H9 (cell line): ENCODE data around the gene CTDSPL. TPM values are rescaled to one million over a fixed set of nuclear protein-coding genes. Genes with fewer than 3 reads are reported as not detected.

Experiments
- DNase-seq: peaks from one replicate; pipeline ENCODE4 v3.0.0-alpha.2; 2017
- H2AFZ ChIP-seq: one replicate; pipeline ENCODE4 v1.6.1; 2013; ENCODE audit warnings: mild to moderate bottlenecking, low read length, control low read depth, moderate library complexity
- H2AK5ac ChIP-seq: 2 replicates; pipeline ENCODE4 v1.6.1; 2013; ENCODE audit warnings: low read length, control low read depth, mixed read lengths; ENCODE audit not compliant: insufficient read length
- H2BK120ac ChIP-seq: one replicate; pipeline ENCODE4 v1.6.1; 2013; ENCODE audit warnings: low read depth, mild to moderate bottlenecking, low read length, control low read depth, inconsistent platforms; ENCODE audit not compliant: poor library complexity, severe bottlenecking
- H2BK12ac ChIP-seq: 2 replicates; pipeline ENCODE4 v1.6.1; 2013; ENCODE audit warnings: low read length, control low read depth, mixed read lengths, low read depth; ENCODE audit not compliant: insufficient read length
- H2BK15ac ChIP-seq: 2 replicates; pipeline ENCODE4 v1.6.1; 2013; ENCODE audit warnings: low read depth, low read length, control low read depth
- H2BK20ac ChIP-seq: one replicate; pipeline ENCODE4 v1.6.1; 2013; ENCODE audit warnings: low read depth, mild to moderate bottlenecking, low read length, control low read depth, inconsistent platforms; ENCODE audit not compliant: poor library complexity, severe bottlenecking
- H2BK5ac ChIP-seq: 2 replicates; pipeline ENCODE4 v1.6.1; 2013; ENCODE audit warnings: low read length, control low read depth, mixed read lengths; ENCODE audit not compliant: insufficient read length
- H3K14ac ChIP-seq: 2 replicates; pipeline ENCODE4 v1.6.1; 2013; ENCODE audit warnings: low read length, control low read depth; ENCODE audit not compliant: insufficient read depth
- H3K18ac ChIP-seq: 2 replicates; pipeline ENCODE4 v1.6.1; 2013; ENCODE audit warnings: low read depth, mild to moderate bottlenecking, mixed read lengths, low read length, control low read depth; ENCODE audit not compliant: insufficient read length
- H3K23ac ChIP-seq: 2 replicates; pipeline ENCODE4 v1.6.1; 2013; ENCODE audit warnings: low read length, control low read depth, mixed read lengths, low read depth; ENCODE audit not compliant: insufficient read length
- H3K23me2 ChIP-seq: 2 replicates; pipeline ENCODE4 v1.6.1; 2013; ENCODE audit warnings: low read depth, mild to moderate bottlenecking, mixed read lengths, low read length, control low read depth; ENCODE audit not compliant: insufficient read length, poor library complexity, severe bottlenecking
- H3K27ac ChIP-seq: 2 replicates; pipeline ENCODE4 v1.5.1; 2013; ENCODE audit warnings: low read length, control low read depth, mixed read lengths, low read depth; ENCODE audit not compliant: insufficient read length
- H3K27me3 ChIP-seq: 2 replicates; pipeline ENCODE4 v1.6.1; 2013; ENCODE audit warnings: low read length, control low read depth, inconsistent platforms; ENCODE audit not compliant: insufficient read depth
- H3K4ac ChIP-seq: 2 replicates; pipeline ENCODE4 v1.6.1; 2013; ENCODE audit warnings: low read depth, mild to moderate bottlenecking, control low read depth, inconsistent platforms, low read length, moderate library complexity
- H3K4me1 ChIP-seq: 2 replicates; pipeline ENCODE4 v1.6.1; 2013; ENCODE audit warnings: low read length, control low read depth, inconsistent platforms; ENCODE audit not compliant: insufficient read depth
- H3K4me2 ChIP-seq: 2 replicates; pipeline ENCODE4 v1.6.1; 2013; ENCODE audit warnings: low read length, control low read depth, mixed read lengths; ENCODE audit not compliant: insufficient read length, insufficient read depth
- H3K56ac ChIP-seq: 2 replicates; pipeline ENCODE4 v1.6.1; 2013; ENCODE audit warnings: low read depth, mild to moderate bottlenecking, mixed read lengths, low read length, control low read depth; ENCODE audit not compliant: insufficient read length
- H3K79me1 ChIP-seq: 2 replicates; pipeline ENCODE4 v1.6.1; 2013; ENCODE audit warnings: low read depth, mild to moderate bottlenecking, moderate library complexity, low read length, control low read depth, inconsistent platforms; ENCODE audit not compliant: insufficient read depth, poor library complexity, severe bottlenecking
- H3K79me2 ChIP-seq: 2 replicates; pipeline ENCODE4 v1.6.1; 2013; ENCODE audit warnings: low read length, control low read depth, inconsistent platforms; ENCODE audit not compliant: insufficient read depth
- H3K9ac ChIP-seq: 2 replicates; pipeline ENCODE4 v1.6.1; 2013; ENCODE audit warnings: low read length, control low read depth, mixed read lengths; ENCODE audit not compliant: insufficient read length; ENCODE audit errors: extremely low read depth
- H3K9me3 ChIP-seq: one replicate; pipeline ENCODE4 v1.6.1; 2013; ENCODE audit warnings: low read depth, low read length, inconsistent platforms; ENCODE audit not compliant: control insufficient read depth
- H3T11ph ChIP-seq: one replicate; pipeline ENCODE4 v1.6.1; 2013; ENCODE audit warnings: mild to moderate bottlenecking, low read length, control low read depth, inconsistent platforms
- H4K20me1 ChIP-seq: one replicate; pipeline ENCODE4 v1.6.1; 2013; ENCODE audit not compliant: control insufficient read depth, insufficient read length, insufficient read depth
- H4K5ac ChIP-seq: 2 replicates; pipeline ENCODE4 v1.6.1; 2013; ENCODE audit warnings: low read depth, mild to moderate bottlenecking, mixed read lengths, low read length, control low read depth; ENCODE audit not compliant: insufficient read length
- H4K8ac ChIP-seq: replicated peaks from 2 replicates; pipeline ENCODE4 v1.6.1; 2013; ENCODE audit warnings: low read length, control low read depth, mixed read lengths, low read depth; ENCODE audit not compliant: insufficient read length
- H4K91ac ChIP-seq: 2 replicates; pipeline ENCODE4 v1.6.1; 2013; ENCODE audit warnings: low read depth, mild to moderate bottlenecking, moderate library complexity, mixed read lengths, low read length, control low read depth; ENCODE audit not compliant: insufficient read length
- H3K27ac Mint-ChIP-seq, 3 experiments: 2 replicates in 2 of 3; 3 replicates in 1 of 3; pipeline ENCODE4 v1.8.0; 2020 to 2021; ENCODE audit warnings: mixed read lengths in 3 of 3, mild to moderate bottlenecking in 1 of 3, moderate library complexity in 1 of 3
- H3K27me3 Mint-ChIP-seq: 2 replicates; pipeline ENCODE4 v1.8.0; 2021; ENCODE audit warnings: low read depth, mild to moderate bottlenecking, moderate library complexity, mixed read lengths
- H3K36me3 Mint-ChIP-seq, 3 experiments: 2 replicates in 2 of 3; 3 replicates in 1 of 3; pipeline ENCODE4 v1.8.0; 2020 to 2021; ENCODE audit warnings: low read depth in 3 of 3, mixed read lengths in 3 of 3; ENCODE audit not compliant: insufficient read depth in 1 of 3
- H3K4me1 Mint-ChIP-seq, 2 experiments: 2 replicates each; pipeline ENCODE4 v1.8.0; 2020; ENCODE audit warnings: mixed read lengths in 2 of 2
- H3K4me3 Mint-ChIP-seq, 2 experiments: 2 replicates in 1 of 2; 3 replicates in 1 of 2; pipeline ENCODE4 v1.8.0; 2020 to 2021; ENCODE audit warnings: mild to moderate bottlenecking in 2 of 2, mixed read lengths in 2 of 2, moderate library complexity in 1 of 2
- H3K9me3 Mint-ChIP-seq, 2 experiments: 2 replicates in 1 of 2; 3 replicates in 1 of 2; pipeline ENCODE4 v1.8.0; 2020; ENCODE audit warnings: mild to moderate bottlenecking in 2 of 2, mixed read lengths in 2 of 2, moderate library complexity in 1 of 2
- CTCF ChIP-seq: fragments of 200-600 bp; sonication (generic); conservative IDR thresholded peaks from 3 replicates; pipeline ENCODE4 v1.8.0; 2021; ENCODE audit warnings: antibody characterized with exemption, mild to moderate bottlenecking
- WGBS: extraction: QIAGEN DNeasy Blood & Tissue Kit; methylation state at CpG from one replicate; pipeline ENCODE4 v1.1.7; 2013; ENCODE audit warnings: missing lambda C conversion rate, low lambda C conversion rate, mixed read lengths; ENCODE audit not compliant: insufficient read length; ENCODE audit errors: extremely low coverage; 5-methylcytosine and 5-hydroxymethylcytosine counted together
- total RNA-seq: library from RNA; stranded (reverse); gene quantifications from 2 replicates; pipeline ENCODE4 v1.2.1, GENCODE V29; 2021

CTDSPL gene
- total RNA-seq, 1 experiment from 2014 or later: 20.8 TPM

DNA sequence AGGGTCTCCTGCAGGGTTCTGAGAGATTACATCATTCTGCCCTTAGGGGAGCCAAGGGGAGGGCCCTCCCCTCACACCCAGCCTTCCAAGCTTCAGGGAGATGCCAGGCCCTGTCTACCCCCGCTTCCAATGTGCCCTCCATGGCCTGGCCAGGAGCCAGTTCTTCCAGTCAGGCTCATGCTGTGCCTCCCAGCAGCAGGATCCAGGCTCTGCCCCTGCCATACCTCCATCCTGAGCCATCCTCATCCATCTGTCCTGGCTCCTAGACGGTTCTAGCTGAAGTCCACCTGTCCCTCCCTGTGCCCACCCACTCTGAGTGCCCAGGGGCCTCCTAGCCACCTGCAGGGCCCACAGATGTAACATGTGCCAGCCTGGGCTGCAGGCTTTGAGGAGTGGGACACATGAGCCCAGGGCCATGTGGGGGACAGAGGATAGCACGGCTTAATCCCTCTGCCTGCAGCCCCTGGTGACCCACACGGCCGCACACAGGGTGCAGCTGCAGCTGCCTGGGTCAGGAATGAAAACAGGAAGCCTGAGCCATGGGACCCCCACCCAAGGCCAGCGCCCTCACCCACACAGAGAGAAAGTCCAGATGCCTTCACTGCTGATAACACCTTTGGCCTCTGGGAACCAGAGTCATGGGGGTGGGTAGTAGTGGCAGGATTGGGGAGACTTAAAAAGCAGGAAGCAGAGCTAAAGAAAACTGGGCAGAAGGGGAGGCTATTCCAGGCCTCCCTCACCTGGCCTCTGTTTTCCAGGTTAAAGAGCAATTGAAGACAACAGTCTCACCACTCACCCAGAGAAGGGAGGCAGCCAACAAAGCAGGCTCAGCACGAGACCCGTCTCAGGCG is 156.0 kb downstream of the CTDSPL start:
- Histone ChIP-seq H2AFZ (no peak overlapping the region), H3K23me2 (no peaks in the 10 kb centered on the region), H2BK12ac (no peak overlapping the region), H4K8ac (no peak overlapping the region), H3K79me2 (no peaks in the 10 kb centered on the region), H4K91ac (no peak overlapping the region), H3K4me2 (no peak overlapping the region), H2BK120ac (no peak overlapping the region), H2AK5ac (no peak overlapping the region), H3K27me3 (no peaks in the 10 kb centered on the region), H4K20me1 (no peaks in the 10 kb centered on the region), H3K27ac (no peak overlapping the region), H3K9me3 (no peaks in the 10 kb centered on the region), H3T11ph (no peak overlapping the region), H3K4me1 (no peaks in the 10 kb centered on the region), H4K5ac (no peak overlapping the region), H3K14ac (no peak overlapping the region), H3K79me1 (no peaks in the 10 kb centered on the region), H2BK15ac (no peak overlapping the region), H2BK20ac (no peak overlapping the region), H3K4ac (no peak overlapping the region), H3K56ac (no peak overlapping the region), H3K18ac (no peak overlapping the region), H2BK5ac (no peak overlapping the region), H3K9ac (no peak overlapping the region), H3K23ac (no peak overlapping the region)
- Mint-ChIP-seq H3K36me3 (peaks cover 5 to 36% (median 19%) of the 10 kb centered on the region in 3 experiments; a peak in 6 of 7 replicates), H3K4me1 (no peaks in the 10 kb centered on the region), H3K27ac (peak overlapping the region in 1 of 3 experiments; percentile 25; a peak in 3 of 7 replicates), H3K27me3 (no peaks in the 10 kb centered on the region), H3K9me3 (no peaks in the 10 kb centered on the region), H3K4me3 (no peak overlapping the region)
- no CpG with 5 or more reads among the region's 9 CpGs for WGBS
- no peak for DNase-seq
- TF ChIP-seq CTCF: no peak
